ENCODE results near the gene ARL15.

Gene ARL15

DNA sequence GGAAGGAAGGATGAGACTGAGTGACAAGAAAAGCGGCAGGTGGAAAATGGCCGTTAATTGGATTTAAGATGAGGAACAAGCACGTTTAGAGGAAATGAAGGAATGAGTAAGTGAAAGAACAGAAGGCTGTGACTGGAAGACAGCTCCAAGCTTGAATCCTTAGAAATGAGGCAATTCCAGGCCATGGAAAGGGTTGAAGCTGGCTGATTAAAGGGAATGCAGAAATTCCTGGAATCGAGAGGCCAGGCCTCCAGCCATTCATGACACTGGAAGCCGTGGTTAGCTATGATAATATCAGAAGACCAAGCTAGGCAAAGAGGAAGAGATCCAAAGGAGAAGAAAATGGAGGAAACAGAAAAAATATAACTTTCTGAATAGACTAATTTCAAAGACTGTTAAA, 84.2 kb downstream of the ARL15 start:
- H3K4me3 ChIP-seq (ENCODE audit: low read length), result no peak overlapping the region
- no peak for TF ChIP-seq ZNF274 (IDR thresholded peaks at IDR 0.05; ENCODE audit: low read depth, low read length)

DNA sequence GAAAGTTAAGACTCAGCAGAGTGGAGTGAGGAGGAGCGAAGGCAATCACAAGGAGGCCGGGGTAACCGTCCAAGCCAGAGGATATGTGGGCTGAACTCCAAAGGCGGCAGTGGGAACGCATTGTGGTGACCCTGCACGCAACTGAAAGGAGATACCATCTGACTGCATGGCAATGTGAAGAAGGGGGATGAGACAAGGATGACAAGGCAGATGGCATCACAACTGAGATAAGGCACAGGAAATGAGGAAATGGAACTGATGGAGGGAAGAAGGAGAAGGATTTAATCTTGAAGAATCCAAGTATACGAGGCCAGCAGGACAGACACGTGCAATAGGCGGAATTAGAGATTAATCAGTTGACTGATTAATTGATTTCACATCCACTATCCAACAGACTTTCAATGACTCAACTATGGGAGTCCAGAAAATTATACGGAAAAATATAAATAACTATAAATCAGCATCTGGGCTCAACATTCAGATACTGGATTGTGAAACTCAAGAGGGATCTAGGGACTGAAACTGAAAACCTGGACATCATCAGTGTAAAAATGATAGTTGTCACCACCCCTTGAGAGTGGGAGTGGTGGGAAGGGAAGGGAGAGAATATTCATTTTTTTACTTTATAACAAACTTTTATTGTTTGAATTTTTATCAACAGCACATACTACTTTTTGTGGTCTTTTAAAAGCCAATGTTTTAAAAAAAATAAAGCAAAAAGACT, 86.1 kb downstream of the ARL15 start:
- no peak for TF ChIP-seq ZNF274 (IDR thresholded peaks at IDR 0.05; ENCODE audit: low read depth, low read length)
- no peak overlapping the region for H3K4me3 ChIP-seq (ENCODE audit: low read length)

DNA sequence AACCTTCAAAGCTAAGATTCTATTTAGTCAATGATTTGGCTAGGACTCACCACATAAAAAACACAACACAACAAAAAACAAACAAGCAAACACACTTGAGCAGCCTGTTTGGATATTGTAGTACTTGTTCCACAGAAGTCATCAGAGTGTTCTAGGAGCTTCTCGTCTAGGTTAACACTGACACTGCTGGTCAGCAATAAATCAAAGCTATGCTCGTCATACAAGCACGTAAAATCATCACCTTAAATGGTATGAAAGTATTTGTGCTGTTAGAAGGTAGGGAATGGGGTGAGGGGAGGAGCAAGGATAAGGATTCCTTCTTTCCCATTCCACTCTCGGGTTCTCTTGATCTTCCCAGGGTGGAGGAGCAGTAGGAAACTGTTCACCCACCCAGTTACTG, 88.0 kb downstream of the ARL15 start:
- no peak for TF ChIP-seq ZNF274 (IDR thresholded peaks at IDR 0.05; ENCODE audit: low read depth, low read length)
- H3K4me3 ChIP-seq (ENCODE audit: low read length), result no peak overlapping the region

DNA sequence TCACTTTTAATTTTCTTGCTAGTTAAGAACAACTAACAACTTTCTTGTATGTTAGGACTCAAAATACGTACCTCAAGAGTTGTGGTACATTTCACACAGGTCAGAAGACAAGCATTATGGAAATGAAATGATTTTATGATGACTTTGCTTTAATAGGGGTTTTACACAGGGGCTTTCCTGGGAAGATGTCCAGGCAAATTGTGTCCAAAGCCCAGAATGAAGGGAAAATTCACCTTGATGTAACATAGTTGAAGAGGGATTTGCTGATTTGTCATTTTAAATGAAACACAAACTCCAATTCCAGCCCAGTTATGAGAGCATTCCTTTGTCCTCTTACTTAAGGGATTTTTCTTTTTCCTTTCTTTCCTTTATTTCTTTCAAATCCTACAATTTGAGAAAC, 89.2 kb downstream of the ARL15 start:
- no peak for TF ChIP-seq ZNF274 (IDR thresholded peaks at IDR 0.05; ENCODE audit: low read depth, low read length)
- H3K4me3 ChIP-seq (ENCODE audit: low read length), result no peak overlapping the region

DNA sequence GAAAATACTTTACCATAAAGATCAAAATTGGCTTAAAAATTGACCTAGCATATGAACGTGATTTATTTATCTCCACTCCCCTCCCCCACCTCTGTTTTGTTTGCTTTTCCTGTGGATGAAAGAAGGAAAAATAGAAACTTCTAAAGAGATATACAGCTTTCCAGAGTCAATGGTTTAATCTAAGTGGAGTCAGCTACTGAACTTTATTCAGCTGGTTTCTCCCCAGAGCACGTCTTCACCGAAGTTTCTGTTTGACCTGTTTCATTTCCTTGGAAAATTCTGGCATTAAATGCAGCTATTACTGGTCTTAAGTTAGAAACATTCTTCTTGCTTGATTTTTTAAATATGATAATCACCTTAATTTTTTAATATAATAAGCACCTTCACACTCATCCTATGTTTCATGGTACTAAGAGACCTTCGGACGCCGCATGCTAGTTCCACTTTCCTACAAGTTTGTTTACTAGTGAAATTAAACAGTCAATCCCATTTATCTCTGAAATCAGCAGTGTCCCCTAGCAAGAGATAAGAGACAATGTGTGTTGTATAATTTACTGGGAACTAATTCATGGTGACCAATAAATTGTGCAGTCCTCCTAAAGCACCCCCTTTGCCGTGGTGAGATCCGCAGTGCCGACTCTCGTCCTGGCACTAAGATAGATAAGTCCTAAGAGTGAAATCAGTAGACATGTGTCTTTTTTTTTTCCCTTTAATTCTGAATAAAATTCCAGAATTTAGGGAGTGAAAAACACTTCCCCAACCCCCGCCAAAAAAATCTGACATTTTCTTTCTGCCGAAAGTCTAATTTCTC, 89.9 kb downstream of the ARL15 start:
- TF ChIP-seq ZNF274 (IDR thresholded peaks at IDR 0.05; ENCODE audit: low read depth, low read length), result no peak
- no peak overlapping the region for H3K4me3 ChIP-seq (ENCODE audit: low read length)

DNA sequence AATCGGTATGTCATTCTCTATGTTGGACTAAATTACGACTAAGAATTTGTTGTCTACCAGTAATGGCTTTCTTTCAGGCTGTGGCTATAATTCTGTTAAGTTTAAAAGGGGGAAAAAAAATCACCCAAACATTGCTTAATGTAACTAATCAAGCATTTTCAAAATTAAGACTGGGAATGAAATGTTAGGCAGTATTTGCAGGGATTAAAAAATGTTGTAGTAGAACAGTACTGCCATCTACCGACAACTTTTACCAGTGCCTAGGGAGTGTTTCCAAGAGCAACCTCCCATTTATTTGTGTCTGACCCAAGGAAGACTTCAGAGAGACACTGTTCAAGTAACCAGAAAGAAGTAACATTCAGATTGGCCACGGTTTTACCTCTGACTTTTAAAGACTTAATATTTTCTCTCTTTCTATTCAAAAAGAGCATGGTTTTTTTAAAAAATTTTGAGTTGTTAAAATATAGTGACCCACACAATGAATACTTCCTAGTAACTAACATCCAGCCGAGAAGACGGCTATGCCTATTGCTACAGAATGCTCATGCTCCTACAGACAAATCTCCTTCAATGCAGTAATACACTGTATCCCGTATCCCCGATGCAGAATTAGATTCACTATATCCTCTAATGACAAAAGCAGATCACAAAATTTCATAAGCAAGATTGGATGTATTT, 92.4 kb downstream of the ARL15 start:
- no peak overlapping the region for H3K4me3 ChIP-seq (ENCODE audit: low read length)
- no peak for TF ChIP-seq ZNF274 (IDR thresholded peaks at IDR 0.05; ENCODE audit: low read depth, low read length)

DNA sequence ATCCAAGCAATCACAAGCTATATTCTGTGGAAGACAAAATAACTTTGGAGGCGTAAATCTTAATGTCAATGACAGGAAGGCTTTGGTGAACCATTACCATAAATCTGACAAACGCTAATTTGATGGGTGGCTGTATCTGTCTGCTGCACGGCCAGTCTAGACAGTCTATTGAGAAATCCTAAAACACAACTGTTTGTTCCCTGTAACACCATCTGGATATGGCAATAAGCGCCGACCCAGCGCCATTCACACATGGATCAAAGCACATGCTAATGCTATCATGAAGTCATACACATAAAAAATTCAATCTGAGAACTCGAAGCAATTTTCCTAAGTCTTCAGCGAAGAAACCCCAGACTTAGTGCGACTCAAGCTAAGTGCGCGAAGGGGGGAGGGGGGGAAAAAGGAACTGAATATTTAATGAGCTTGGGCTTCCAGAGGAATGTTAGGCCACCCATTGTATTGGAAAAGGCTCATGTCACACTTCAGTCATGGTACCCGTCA, 95.1 kb downstream of the ARL15 start:
- TF ChIP-seq ZNF274 (IDR thresholded peaks at IDR 0.05; ENCODE audit: low read depth, low read length), result no peak
- no peak overlapping the region for H3K4me3 ChIP-seq (ENCODE audit: low read length)

DNA sequence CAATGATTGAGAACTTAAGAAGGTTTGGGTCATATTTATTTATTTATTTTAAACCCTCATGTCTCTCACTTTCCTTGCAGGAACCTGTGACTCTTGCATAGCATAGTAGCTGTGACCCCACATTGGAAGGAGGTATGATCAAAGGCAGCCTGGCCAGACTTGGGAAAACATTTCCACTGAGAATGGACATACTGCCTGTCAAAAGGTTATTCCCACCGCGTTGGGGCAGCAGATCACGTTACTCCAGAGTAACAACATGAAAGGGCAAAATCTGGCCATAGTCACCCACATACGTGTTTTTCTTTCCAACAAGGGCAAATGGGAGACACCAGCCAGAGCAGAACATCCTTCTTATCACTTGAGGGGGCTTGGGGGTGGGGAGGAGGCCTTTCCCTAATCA, 95.7 kb downstream of the ARL15 start:
- TF ChIP-seq ZNF274 (IDR thresholded peaks at IDR 0.05; ENCODE audit: low read depth, low read length), result no peak
- no peak overlapping the region for H3K4me3 ChIP-seq (ENCODE audit: low read length)

DNA sequence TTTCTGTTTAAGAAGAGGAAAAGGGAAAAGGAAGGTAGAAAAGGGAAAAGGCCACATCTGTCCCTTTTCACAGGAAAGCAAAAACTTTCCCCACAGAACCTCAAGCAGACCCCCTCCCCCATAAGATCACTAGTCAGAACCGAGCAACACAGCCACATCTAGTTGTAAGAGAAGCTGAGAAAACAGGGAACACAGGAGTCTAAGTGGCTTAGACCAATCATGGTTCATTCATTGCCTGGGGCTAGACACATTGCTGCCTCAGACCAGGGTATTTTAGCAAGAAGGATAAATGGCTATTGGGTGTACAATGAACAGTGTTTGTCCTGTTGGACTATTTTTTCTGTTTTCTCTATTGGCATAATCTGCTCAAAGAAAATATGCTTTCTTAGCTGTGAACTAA, 98.0 kb downstream of the ARL15 start:
- no peak overlapping the region for H3K4me3 ChIP-seq (ENCODE audit: low read length)
- no peak for TF ChIP-seq ZNF274 (IDR thresholded peaks at IDR 0.05; ENCODE audit: low read depth, low read length)

DNA sequence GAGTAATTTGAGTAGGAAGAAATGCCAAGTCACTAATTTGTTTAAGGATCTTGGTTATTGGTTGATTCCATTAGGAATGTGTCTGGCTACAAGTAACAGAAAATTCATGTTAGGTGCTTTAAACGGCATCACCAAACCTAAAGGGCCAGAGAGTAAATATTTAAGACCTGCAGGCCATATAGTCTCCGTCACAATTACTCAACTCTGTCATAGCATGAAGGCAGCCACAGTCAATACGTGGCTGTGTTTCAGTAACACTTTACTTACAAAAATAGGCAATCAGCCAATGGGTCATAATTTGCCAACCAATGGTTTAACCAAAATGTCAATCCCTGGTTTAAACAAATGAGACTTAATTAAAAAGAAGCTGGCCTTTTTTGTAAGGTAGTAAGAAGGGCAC, 98.5 kb downstream of the ARL15 start:
- no peak overlapping the region for H3K4me3 ChIP-seq (ENCODE audit: low read length)

DNA sequence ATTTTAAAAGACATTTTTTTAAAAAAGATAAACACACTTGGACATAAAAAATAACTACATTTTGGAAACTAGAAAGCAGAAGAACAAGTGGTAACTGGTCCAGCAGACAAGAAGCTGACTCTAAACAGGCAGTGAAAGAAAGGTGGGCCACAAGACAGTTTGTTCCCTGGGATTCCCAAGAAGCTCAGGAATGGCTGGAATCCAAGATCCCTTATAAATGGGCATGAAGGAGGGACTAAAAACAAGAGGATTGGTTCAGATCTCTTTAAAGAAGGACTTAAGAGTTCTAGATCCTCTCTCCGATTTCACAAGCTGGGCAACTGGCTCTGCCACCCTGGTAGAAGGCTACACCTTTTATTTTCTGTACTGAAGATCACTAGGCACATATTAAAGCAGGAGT, 102.8 kb downstream of the ARL15 start:
- TF ChIP-seq ZNF274 (IDR thresholded peaks at IDR 0.05; ENCODE audit: low read depth, low read length), result no peak
- H3K4me3 ChIP-seq (ENCODE audit: low read length), result no peak overlapping the region

More for the DNA sequence above, 98.5 kb downstream of the ARL15 start:
- TF ChIP-seq ZNF274 (IDR thresholded peaks at IDR 0.05; ENCODE audit: low read depth, low read length), result no peak

DNA sequence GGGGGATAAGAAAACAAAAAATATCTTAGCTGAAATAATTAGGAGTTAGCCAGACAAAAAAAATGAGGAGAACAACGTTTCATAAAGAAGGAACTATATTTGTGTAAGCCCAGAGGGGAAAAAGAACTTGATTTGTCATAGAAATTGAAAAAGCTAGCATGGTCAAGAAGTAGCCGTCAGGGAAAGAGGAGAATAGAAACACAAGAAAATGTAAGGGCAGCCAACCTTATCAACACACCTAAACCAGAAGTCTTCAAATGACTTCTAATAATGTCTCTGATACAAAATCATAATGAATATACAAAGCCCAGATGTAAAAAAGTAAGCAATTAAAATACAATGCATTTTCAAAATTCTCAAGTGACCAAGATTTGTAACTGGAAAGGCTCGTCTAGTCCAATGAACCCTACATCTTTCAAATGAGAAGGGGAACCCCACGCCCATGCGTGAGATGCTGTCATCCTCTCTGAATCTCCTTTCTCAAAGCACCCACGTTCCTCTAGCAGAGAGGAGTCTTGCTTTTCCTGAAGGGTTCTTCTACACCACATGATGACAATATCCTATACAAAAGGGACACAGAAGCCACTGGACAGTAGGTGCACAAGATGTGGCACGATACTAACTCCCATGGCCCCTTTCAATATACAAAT, 103.7 kb downstream of the ARL15 start:
- no peak for TF ChIP-seq ZNF274 (IDR thresholded peaks at IDR 0.05; ENCODE audit: low read depth, low read length)

DNA sequence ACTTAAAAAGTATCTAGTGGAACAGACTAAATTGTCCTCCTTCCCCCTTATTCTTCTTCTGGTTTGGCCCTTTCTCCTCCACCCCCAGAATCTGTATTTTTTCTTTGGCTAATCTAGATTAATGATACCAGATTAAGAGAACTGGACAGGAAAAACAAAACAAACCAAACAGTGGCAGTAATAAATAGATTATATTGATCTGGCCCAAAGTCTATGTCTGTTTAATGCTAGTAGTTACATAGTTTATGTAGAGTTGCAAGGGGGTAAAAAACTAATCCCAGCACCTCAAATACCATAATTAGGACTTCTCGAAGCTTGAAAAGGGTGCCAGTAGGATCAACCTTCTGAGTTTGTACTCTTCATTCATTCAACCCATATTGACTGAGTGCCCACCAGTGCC, 104.5 kb downstream of the ARL15 start:
- no peak overlapping the region for H3K4me3 ChIP-seq (ENCODE audit: low read length)
- TF ChIP-seq ZNF274 (IDR thresholded peaks at IDR 0.05; ENCODE audit: low read depth, low read length), result no peak

More for the DNA sequence above, 103.7 kb downstream of the ARL15 start:
- H3K4me3 ChIP-seq (ENCODE audit: low read length), result no peak overlapping the region

DNA sequence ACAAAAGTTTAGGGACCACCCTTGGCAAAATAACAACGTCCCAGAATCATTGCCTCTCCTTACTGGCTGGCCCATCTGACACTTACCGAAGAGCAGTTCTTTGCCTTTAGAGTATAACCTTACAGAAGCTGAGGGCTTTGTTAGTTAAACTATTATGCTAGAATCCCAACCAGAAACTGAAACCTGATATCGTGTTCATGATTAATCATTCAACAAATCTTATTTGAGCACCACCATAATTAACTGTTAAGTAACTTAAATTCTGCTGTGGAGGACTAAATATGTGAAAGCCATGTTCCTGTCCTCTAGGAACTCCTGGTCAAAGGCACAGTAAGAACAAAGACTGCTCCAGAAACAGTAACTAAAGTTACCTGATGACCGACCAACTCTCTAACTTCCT, 104.9 kb downstream of the ARL15 start:
- no peak overlapping the region for H3K4me3 ChIP-seq (ENCODE audit: low read length)
- TF ChIP-seq ZNF274 (IDR thresholded peaks at IDR 0.05; ENCODE audit: low read depth, low read length), result no peak
